Esophagus squamous epithelium (tissue), 4 donors: ENCODE data around the gene BMP2K.

Experiments
- POLR2A ChIP-seq, 4 donors: fragments of 450-650 bp; IDR thresholded peaks; one replicate each; pipeline ENCODE4 v1.6.1; 2017; ENCODE audit warnings: antibody characterized with exemption in 4 of 4, mild to moderate bottlenecking in 4 of 4, moderate library complexity in 3 of 4
- TF ChIP-seq, protein P1 (sequence below), 6 experiments: fragments of 450-650 bp in 4 of 6; fragments of 200-600 bp in 2 of 6; sonication (generic) in 2 of 6; IDR thresholded peaks; one replicate each; pipeline ENCODE4 v1.5.1; 2016 to 2019; ENCODE audit warnings: antibody characterized with exemption in 6 of 6, mild to moderate bottlenecking in 4 of 6, moderate library complexity in 4 of 6

DNA sequence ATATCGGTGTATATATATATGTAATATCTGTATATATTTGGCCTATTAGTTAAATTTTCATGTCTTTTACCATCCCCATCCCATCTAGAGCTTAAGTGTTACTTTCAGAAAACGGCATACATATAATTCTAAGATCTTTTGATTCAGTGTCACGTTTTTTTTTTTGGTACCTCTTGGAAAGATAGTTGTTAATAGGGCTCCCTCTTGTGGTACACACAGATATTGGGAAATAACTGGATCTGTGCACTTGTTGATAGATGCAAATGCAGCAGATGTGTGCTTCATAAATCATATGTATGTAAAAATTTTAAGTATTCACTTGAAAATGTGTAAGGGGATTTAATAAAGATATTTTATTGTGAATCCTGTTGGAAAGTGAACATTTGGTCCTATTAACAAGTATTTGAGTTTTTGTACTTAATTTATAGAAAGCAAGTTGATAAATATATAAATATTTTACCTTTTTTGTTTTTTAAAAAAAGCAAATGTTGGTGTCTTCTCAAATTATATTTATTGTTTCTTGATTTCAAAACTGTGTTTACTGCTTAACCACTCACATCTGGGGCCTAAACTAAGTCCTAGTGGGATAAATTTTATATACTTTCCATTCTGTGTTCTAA is 88.4 kb downstream of the BMP2K start:
- TF ChIP-seq, protein P1, sequence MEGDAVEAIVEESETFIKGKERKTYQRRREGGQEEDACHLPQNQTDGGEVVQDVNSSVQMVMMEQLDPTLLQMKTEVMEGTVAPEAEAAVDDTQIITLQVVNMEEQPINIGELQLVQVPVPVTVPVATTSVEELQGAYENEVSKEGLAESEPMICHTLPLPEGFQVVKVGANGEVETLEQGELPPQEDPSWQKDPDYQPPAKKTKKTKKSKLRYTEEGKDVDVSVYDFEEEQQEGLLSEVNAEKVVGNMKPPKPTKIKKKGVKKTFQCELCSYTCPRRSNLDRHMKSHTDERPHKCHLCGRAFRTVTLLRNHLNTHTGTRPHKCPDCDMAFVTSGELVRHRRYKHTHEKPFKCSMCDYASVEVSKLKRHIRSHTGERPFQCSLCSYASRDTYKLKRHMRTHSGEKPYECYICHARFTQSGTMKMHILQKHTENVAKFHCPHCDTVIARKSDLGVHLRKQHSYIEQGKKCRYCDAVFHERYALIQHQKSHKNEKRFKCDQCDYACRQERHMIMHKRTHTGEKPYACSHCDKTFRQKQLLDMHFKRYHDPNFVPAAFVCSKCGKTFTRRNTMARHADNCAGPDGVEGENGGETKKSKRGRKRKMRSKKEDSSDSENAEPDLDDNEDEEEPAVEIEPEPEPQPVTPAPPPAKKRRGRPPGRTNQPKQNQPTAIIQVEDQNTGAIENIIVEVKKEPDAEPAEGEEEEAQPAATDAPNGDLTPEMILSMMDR (IDR thresholded peaks at IDR 0.05): peak; percentile 62 to 80 (median 78)
- no peak for TF ChIP-seq POLR2A (IDR thresholded peaks at IDR 0.05)
